ENCODE results near the gene C12orf43.

The C12orf43 gene

GRCh38 chr12:121026274-121027045, 10.2 kb upstream of the C12orf43 start:
- no peak for DNase-seq

GRCh38 chr12:121025442-121026226, 9.3 kb upstream of the C12orf43 start:
- DNase-seq, result no peak

- DNase-seq, result no peak
Observed at GRCh38 chr12:121023799-121024198, 7.5 kb upstream of the C12orf43 start.

- DNase-seq, result no peak
Observed at GRCh38 chr12:121022713-121023112, 6.4 kb upstream of the C12orf43 start.

GRCh38 chr12:121021754-121022153, 5.5 kb upstream of the C12orf43 start:
- DNase-seq, result no peak

- no peak for DNase-seq
Observed at GRCh38 chr12:121018860-121019617, 2.8 kb upstream of the C12orf43 start.

GRCh38 chr12:121017966-121018491, 1.7 kb upstream of the C12orf43 start:
- no peak for DNase-seq

GRCh38 chr12:121013715-121014114, 2.6 kb downstream of the C12orf43 start:
- no peak for DNase-seq

GRCh38 chr12:121011820-121012219, 4.5 kb downstream of the C12orf43 start:
- no peak for DNase-seq

GRCh38 chr12:121010860-121011259, 5.4 kb downstream of the C12orf43 start:
- no peak for DNase-seq

- DNase-seq, result no peak
Observed at GRCh38 chr12:121009741-121010140, 6.5 kb downstream of the C12orf43 start.

- no peak for DNase-seq
Observed at GRCh38 chr12:121008347-121009098, 7.8 kb downstream of the C12orf43 start.

- no peak for DNase-seq
Observed at GRCh38 chr12:121005346-121005815, 10.9 kb downstream of the C12orf43 start.

GRCh38 chr12:121004253-121004815, 12.0 kb downstream of the C12orf43 start:
- no peak for DNase-seq

GRCh38 chr12:121003650-121004049, 12.6 kb downstream of the C12orf43 start:
- no peak for DNase-seq

- no peak for DNase-seq
Observed at GRCh38 chr12:121001841-121002483, 14.3 kb downstream of the C12orf43 start.

- no peak for DNase-seq
Observed at GRCh38 chr12:121001060-121001459, 15.2 kb downstream of the C12orf43 start.

GRCh38 chr12:121000530-121000929, 15.8 kb downstream of the C12orf43 start:
- no peak for DNase-seq

- DNase-seq, result no peak
Observed at GRCh38 chr12:120999191-121000120, 16.8 kb downstream of the C12orf43 start.

- DNase-seq, result no peak
Observed at GRCh38 chr12:120998435-120998834, 17.9 kb downstream of the C12orf43 start.
